Muscle of leg (tissue), 11 donors: ENCODE results near the gene KRT80. TPM values are rescaled to one million over a fixed set of nuclear protein-coding genes. Genes with fewer than 3 reads are reported as not detected.

Source experiments
- DNase-seq: peaks from one replicate; pipeline ENCODE4 v3.0.0; 2013
- H3K27ac ChIP-seq: one replicate; pipeline ENCODE4 v1.5.1; 2013; ENCODE audit warnings: mild to moderate bottlenecking, low read length, control low read depth
- H3K27me3 ChIP-seq: one replicate; pipeline ENCODE4 v1.6.1; 2013; ENCODE audit warnings: low read length; ENCODE audit not compliant: control insufficient read depth, insufficient read depth
- H3K36me3 ChIP-seq: one replicate; pipeline ENCODE4 v1.6.1; 2013; ENCODE audit warnings: low read length; ENCODE audit not compliant: control insufficient read depth, insufficient read depth
- H3K4me1 ChIP-seq: one replicate; pipeline ENCODE4 v1.6.1; 2013; ENCODE audit warnings: low read length; ENCODE audit not compliant: control insufficient read depth, insufficient read depth
- H3K4me3 ChIP-seq: one replicate; pipeline ENCODE4 v1.5.1; 2013; ENCODE audit warnings: low read length, control low read depth
- H3K9me3 ChIP-seq: replicated peaks from 2 replicates; pipeline ENCODE4 v1.6.1; 2013; ENCODE audit warnings: low read depth, low read length; ENCODE audit not compliant: control insufficient read depth
- WGBS: methylation state at CpG from one replicate; pipeline ENCODE4 v1.1.5; 2013; ENCODE audit warnings: missing lambda C conversion rate; ENCODE audit not compliant: insufficient coverage; 5-methylcytosine and 5-hydroxymethylcytosine counted together
- polyA plus RNA-seq, 8 donors: library from polyadenylated mRNA; unstranded; fragments of 120-200 nt; gene quantifications; one replicate each; pipeline versions ENCODE4 v1.2.1 to v1.2.3, GENCODE V29; 2013; ENCODE audit warnings: inconsistent platforms in 1 of 8, low replicate concordance in 1 of 8; ENCODE audit not compliant: insufficient read length in 8 of 8, insufficient read depth in 1 of 8
- total RNA-seq: library from RNA; stranded (reverse); fragments of 120-200 nt; gene quantifications from one replicate; pipeline ENCODE4 v1.2.4, GENCODE V29; 2013

The KRT80 gene
- total and polyA plus RNA-seq, 9 donors, result 0.62 to 5.8 (median 3.6) TPM

DNA sequence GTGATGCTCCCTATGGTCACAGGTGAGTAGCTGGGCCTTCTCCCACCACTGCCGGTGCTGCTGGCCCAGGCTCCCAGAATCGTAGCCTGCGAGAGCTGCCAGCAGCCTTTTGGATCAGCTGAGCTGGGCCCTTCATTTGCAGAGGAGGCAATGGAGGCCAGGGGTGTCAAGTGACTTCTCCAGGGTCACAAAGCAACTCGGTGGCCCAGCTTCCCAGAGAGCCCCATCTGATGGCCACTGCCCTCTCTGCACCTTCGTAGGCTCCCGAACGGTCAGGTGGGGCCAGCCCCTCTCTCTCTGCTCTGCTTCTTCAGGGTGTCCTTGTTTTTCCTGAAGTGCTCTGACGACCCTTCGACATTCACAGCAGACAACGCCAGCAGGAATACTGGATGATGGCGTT lies 4.6 kb downstream of the KRT80 start:
- DNase-seq, result no peak
- no peaks in the 10 kb centered on the region for H3K27me3 ChIP-seq
- no peak overlapping the region for H3K4me3 ChIP-seq
- WGBS, result 84% methylated on average over 11 of the region's 11 CpGs
- peaks cover 51% of the 10 kb centered on the region for H3K4me1 ChIP-seq
- H3K27ac ChIP-seq, result no peak overlapping the region
- no peaks in the 10 kb centered on the region for H3K36me3 ChIP-seq
- H3K9me3 ChIP-seq, result no peaks in the 10 kb centered on the region

DNA sequence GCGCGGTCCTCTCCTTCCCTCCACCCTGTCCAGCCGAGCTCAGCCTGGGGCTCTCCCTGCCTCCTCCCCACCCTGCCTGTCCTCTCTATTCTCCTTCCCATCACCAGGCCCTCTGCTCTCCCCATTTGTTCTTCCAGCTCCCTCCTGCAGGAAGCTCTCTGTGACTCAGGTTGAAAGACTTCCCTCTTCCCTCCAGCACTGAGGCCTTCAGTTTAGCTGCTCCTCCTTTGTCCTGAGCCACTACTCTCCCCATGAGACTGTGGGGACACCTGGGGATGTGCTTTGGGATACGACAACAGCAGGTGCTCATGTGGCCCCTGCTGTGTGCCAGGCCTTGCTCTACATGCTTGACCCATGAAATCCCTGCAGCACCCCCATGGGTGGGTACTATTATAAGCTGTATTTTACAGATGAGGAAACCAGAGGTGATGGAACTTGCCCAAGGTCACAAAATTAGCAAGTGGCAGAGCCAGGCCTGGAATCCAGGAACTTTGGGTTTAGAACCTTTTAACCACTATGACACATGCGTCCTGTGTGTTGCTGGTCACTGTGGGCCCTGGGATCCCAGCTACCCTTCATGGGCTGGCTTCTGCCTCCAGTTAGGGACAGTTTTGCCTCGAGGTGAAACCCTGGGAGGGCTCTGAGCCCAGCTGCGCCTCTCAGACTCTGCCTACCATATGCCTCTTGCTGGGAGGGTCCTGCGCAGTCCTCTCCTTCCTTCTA lies 5.5 kb downstream of the KRT80 start:
- Histone ChIP-seq H3K4me3 (no peak overlapping the region), H3K27ac (no peak overlapping the region), H3K9me3 (no peaks in the 10 kb centered on the region), H3K27me3 (no peaks in the 10 kb centered on the region), H3K4me1 (peaks cover 51% of the 10 kb centered on the region), H3K36me3 (no peaks in the 10 kb centered on the region)
- 66% methylated on average over 8 of the region's 8 CpGs for WGBS
- DNase-seq, result no peak

DNA sequence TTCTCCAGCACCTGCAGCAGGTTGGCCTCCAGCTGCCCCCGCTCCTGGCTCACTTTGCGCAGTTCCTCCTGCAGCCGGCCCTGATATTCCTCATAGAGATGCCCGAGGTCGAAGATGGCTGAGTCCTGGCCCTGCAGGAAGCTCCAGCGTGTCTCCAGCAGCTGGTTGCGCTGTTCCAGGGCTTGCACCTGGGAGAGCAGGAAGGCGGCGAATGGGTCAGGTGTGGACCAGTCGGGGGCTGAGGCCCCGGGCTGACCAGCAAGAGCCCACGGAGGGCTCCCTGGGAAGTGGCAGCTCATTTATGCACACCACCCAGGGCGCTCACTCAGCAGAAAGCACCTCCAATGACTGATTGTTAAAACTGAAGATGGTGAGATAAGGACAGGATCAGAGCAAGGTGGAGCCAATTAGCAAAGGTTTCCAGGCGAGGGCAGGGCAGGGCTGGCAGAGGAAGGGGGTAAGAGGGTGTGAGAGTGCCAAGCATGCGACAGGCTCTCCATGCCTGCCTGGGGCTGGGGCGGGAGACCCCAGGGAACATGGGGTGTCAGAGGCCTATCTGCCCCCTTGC lies 6.3 kb downstream of the KRT80 start:
- H3K4me1 ChIP-seq, result peaks cover 53% of the 10 kb centered on the region
- no peaks in the 10 kb centered on the region for H3K36me3 ChIP-seq
- 73% methylated on average over 14 of the region's 16 CpGs for WGBS
- H3K4me3 ChIP-seq, result no peak overlapping the region
- H3K27ac ChIP-seq, result no peak overlapping the region
- no peaks in the 10 kb centered on the region for H3K27me3 ChIP-seq
- no peak for DNase-seq
- no peaks in the 10 kb centered on the region for H3K9me3 ChIP-seq

DNA sequence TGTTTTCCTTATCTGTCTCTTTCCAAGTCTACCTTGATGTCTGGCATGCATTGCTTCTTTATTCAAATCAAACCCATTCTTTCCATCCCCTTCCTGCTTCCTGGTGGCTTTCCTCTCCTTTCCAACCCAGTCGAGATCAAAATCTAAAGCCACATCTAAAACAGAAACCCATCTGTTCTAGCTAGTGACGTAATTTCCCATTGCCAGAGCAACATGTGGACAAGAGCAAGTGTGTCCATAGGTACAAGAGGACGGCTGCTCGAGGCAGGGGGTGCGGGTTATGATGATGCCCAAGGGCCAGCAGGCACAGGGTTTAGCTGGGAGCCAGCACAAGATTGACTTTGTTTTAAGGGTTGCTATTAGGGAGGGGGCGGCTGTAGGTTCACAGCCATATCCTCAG lies 7.0 kb downstream of the KRT80 start:
- peaks cover 50% of the 10 kb centered on the region for H3K4me1 ChIP-seq
- DNase-seq, result no peak
- H3K27ac ChIP-seq, result no peak overlapping the region
- H3K4me3 ChIP-seq, result no peak overlapping the region
- no peaks in the 10 kb centered on the region for H3K36me3 ChIP-seq
- 66% methylated on average over 4 of the region's 6 CpGs for WGBS
- H3K27me3 ChIP-seq, result no peaks in the 10 kb centered on the region
- H3K9me3 ChIP-seq, result no peaks in the 10 kb centered on the region

DNA sequence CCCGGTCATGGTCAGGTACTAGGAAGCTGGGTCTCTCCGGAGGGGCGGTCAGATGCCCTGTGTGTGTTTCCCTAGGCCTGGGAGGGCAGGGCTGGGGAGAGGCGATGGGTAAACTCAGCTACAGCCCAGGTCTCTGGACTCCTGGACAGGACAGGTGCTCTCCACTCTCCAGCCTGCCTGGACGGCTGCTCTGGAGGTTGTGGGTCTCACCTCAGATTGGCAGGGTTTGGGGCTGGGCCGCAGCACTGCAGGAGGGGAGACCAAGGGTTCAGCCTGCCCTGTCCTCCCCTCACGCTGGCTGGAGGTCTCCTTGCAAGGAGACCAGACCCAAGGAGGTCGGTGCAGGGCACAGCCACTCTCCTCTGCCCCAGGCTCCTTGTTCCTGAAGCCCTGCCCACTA lies 7.8 kb downstream of the KRT80 start:
- H3K4me3 ChIP-seq, result no peak overlapping the region
- H3K27me3 ChIP-seq, result no peaks in the 10 kb centered on the region
- H3K36me3 ChIP-seq, result no peaks in the 10 kb centered on the region
- peaks cover 54% of the 10 kb centered on the region for H3K4me1 ChIP-seq
- WGBS, result 86% methylated on average over 7 of the region's 8 CpGs
- H3K9me3 ChIP-seq, result no peaks in the 10 kb centered on the region
- no peak for DNase-seq
- no peak overlapping the region for H3K27ac ChIP-seq

DNA sequence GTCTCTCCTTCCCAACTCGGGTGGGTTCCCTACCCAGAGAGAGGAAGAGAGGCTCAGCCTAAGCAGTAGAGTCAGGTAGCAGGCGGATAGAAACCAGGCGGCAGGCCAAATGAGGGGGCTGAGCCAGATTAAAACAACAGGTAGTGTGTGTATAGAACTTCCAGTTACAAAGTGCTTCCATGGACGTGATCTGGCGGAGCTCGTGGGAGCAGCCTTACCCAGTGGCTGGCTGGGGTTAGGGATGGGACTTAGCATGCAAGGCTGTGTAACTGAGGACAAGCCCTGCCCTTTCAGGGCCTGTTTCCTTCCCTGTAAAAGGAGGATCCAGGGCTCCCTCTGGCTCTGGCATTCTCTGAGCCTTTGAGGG lies 8.3 kb downstream of the KRT80 start:
- Histone ChIP-seq H3K4me3 (no peak overlapping the region), H3K27me3 (no peaks in the 10 kb centered on the region), H3K36me3 (no peaks in the 10 kb centered on the region), H3K27ac (no peak overlapping the region), H3K4me1 (peaks cover 58% of the 10 kb centered on the region), H3K9me3 (no peaks in the 10 kb centered on the region)
- no peak for DNase-seq
- 51% methylated on average over 6 of the region's 6 CpGs for WGBS

DNA sequence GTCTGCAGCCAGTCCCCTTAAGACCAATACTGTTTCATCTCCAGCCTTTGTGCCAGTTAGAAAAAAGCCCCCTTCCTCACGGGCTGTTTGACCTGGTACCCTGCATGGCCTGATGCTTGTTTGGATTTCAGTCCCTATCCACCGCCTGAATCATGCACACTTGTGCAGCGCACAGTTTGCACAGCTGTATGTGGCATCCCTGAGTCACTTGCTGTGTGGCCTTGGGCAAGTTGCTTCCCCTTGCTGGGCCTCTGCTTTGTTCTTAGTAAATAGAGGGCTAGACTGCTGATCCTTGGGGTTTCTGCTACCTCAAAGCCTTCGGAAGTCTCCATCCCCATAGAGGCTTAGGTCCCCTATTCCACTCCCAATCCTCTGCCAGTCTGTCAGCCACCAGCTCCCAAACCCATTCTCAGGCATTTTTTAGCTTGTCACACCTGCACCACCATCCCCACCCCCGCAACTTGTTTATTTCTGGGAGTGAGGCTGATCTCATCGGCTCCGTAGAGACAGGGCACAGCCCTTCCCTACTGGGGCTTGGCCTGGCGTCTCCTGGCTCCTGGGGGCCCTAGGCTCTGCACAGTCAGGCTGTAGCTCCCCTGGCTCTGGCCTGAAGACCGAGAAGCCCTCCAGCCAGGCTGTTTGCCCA lies 8.8 kb downstream of the KRT80 start:
- Histone ChIP-seq H3K9me3 (no peaks in the 10 kb centered on the region), H3K27ac (no peak overlapping the region), H3K36me3 (no peaks in the 10 kb centered on the region), H3K27me3 (no peaks in the 10 kb centered on the region), H3K4me3 (no peak overlapping the region), H3K4me1 (peaks cover 58% of the 10 kb centered on the region)
- WGBS, result 54% methylated on average over 6 of the region's 9 CpGs
- DNase-seq, result no peak

DNA sequence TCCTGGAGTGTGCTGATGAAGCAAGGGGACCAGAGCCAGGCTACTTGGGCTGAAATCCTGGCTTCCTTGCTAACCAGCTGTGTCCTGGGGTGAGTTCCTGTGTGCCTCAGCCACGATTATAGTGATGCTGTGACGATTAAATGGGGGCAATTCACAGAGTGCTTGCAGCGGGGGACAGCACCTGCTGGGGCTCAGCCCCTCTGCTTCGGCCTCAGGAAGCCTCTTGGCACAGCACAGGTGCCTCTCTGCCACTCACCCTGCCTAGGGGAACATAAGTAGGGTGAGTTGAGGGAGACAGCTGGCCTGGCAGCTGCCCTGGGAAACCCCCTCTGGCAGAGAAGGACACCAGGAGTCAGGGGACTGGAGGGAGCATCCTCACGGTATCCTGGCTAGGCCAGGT lies 9.4 kb downstream of the KRT80 start:
- no peak overlapping the region for H3K4me3 ChIP-seq
- no peaks in the 10 kb centered on the region for H3K36me3 ChIP-seq
- H3K4me1 ChIP-seq, result peaks cover 58% of the 10 kb centered on the region
- peak; percentile 71 for DNase-seq
- H3K27me3 ChIP-seq, result no peaks in the 10 kb centered on the region
- peak overlapping the region; percentile 78 for H3K27ac ChIP-seq
- no peaks in the 10 kb centered on the region for H3K9me3 ChIP-seq
- 17% methylated on average over 5 of the region's 5 CpGs for WGBS

DNA sequence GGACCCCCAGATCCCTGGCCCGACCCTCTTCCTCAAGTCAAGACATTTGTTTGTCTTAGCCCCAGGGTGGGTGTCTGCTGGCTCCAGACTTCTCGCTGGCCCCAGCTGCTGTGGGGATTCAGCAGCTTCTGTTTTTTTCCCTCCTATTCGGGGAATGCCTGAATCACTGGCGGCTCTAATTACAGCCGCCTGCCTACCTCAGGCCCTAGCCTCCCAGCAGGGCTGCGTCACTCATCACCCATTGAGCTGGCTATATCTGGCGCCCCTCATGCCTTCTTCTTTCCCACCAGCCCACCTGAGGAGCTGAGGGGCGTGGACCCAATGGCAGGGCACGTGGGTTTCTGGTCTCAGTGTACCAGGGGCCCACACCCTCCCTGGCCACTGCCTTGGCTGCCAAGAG lies 10.1 kb downstream of the KRT80 start:
- Histone ChIP-seq H3K36me3 (no peaks in the 10 kb centered on the region), H3K27me3 (no peaks in the 10 kb centered on the region), H3K4me3 (no peak overlapping the region), H3K9me3 (no peaks in the 10 kb centered on the region), H3K27ac (peak overlapping the region; percentile 78), H3K4me1 (peaks cover 58% of the 10 kb centered on the region)
- peak; percentile 72 for DNase-seq
- 8% methylated on average over 8 of the region's 9 CpGs for WGBS

DNA sequence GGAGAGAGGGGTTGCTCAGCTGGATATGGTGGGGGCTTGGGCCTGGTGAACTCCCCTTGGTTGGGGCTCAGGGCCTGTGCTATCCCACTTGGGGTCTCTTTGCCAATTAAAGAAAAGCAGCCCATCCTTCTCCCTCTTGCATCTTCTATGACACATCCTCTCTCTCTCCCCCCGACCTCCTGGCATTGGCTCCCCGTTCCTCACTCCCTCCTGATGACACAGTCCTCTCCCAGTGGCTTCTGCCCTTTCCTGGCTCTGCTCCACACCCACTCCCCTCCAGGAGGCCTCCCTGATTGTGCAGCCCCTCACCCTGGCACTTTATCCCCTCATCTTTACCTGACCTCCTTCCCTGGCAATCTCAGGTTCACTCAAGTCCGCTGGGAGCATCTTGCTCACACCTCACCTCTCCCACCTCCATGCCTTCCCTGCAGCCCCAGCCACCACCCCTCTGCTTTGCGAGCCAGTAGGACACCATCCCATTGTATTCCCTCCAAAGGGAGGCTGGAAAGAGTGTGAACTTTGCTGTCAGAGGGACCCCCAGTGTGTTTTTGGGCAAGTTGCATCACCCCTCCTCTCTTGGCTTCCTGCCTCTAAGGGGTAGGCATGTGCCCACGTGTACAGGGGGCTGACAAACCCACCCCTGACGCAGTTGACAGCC lies 10.7 kb downstream of the KRT80 start:
- Histone ChIP-seq H3K9me3 (no peaks in the 10 kb centered on the region), H3K27me3 (no peaks in the 10 kb centered on the region), H3K4me1 (peaks cover 58% of the 10 kb centered on the region), H3K4me3 (no peak overlapping the region), H3K36me3 (no peaks in the 10 kb centered on the region), H3K27ac (peak overlapping the region; percentile 78)
- no peak for DNase-seq
- WGBS, result 55% methylated on average over 4 of the region's 6 CpGs
